NCI-H187 (cell line): ENCODE measurements around the gene DPYD.

ENCODE experiments used
- DNase-seq, 2 experiments: peaks; one replicate each; lab custom pipeline; 2025; lab: John Stamatoyannopoulos, UW

The DPYD gene

GRCh38 chr1:97533358-97533757, 387.5 kb downstream of the DPYD start:
- no peak for DNase-seq

GRCh38 chr1:97529600-97529999, 391.2 kb downstream of the DPYD start:
- no peak for DNase-seq

- no peak for DNase-seq
Measured at GRCh38 chr1:97524211-97524610, 396.6 kb downstream of the DPYD start.

DNA sequence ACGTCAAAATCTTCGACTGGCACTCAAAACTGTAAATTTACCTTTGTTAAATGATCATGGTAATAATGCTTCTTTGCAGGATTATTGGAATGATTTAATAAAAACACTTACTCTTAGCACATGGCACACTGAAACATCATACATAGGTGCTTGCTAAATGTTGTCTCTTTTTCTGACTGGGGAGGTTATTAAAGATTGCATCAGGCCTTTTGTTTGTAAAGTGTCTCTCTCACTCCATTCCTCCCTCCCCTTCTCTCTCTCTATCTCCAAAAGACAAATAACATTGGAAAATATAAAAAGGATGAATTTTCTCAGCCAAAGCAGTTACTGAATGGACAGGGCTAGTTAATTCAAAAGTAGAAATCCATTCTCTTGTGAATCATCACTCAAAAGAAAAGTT, 404.2 kb downstream of the DPYD start:
- DNase-seq: no peak

DNA sequence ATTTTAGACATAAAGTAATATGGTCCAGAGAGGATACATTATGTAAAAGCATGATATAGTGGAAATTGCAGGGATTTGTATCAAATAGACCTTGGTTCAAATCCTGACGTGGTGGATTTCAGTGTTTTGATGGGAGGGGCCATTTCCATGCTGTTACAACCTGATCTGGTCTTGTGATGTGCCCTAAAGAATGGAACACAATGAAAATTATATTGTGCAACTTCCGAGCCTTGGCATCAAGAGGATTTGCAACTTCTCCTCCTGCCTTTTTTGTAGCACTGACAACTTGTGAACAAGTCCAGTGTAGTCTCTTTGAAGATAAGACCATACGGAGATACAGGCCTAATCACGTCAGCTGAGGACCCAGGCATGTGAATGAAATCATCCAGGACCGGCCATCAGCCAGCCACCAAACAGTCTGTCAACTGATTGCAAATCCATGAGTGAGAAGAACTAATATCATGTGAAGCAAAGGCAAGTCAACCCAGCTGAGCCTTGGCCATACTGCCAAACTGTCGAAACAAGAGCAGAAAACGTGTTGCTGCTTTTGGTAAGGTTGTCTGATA, 412.1 kb downstream of the DPYD start:
- DNase-seq: no peak

DNA sequence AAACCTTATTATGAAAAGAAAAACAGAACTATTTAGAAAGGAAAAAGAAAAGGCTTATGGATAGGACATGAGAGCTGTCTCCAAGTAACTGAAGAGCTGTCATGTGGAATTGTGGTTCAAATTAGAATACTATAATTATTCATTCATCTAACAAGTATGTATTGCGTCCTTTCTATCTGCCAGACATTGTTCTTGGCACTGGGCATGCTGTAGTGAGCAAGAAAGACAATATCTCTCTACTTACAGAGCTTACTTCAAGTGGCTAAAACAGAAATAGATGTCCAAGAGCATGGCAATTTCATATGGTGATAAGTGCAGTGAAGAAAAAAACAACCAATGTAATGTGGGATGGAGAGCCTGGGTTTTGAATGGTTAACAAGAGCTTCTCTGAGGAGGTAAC, 413.0 kb downstream of the DPYD start:
- no peak for DNase-seq

GRCh38 chr1:97506368-97506767, 414.5 kb downstream of the DPYD start:
- no peak for DNase-seq

- no peak for DNase-seq
Measured at GRCh38 chr1:97505816-97506215, 415.0 kb downstream of the DPYD start.

GRCh38 chr1:97505289-97505688, 415.5 kb downstream of the DPYD start:
- no peak for DNase-seq

DNA sequence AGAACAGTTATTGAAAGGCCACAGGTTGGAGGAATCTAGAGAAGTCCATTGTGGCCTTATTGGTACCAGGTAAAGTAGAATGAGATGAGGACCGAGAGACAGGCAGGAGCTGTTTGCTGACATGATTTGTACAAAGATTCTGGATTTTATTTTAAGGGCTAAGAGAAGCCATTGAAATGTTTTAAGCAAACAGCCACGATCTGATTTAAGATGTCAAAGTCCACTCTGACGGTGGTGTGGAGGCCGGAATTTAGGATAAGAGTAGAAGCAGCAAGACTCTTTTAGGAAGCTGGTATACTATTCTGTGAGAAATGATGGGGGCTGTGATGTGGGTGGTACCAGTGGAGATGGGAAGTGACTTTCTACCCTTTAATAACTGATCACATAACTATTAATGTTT, 418.5 kb downstream of the DPYD start:
- DNase-seq: no peak

DNA sequence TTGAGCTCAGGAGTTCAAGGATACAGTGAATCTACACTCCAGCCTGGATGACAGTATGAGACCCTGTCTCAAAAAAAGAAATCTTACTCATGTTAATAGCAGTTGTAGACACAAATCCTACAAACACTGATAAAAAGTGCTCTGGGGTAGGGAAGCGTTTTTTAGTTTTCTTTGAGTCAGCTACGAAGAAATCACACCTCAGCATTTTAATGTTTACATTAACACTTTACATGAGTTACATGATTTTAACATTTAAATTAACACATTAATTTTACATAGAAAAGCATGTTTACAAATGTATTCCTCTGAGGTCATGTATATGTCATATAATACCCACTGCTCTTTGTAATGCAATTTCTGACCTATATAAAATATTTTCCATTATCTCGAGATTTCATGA, 419.2 kb downstream of the DPYD start:
- no peak for DNase-seq

GRCh38 chr1:97500760-97501159, 420.1 kb downstream of the DPYD start:
- DNase-seq: no peak

DNA sequence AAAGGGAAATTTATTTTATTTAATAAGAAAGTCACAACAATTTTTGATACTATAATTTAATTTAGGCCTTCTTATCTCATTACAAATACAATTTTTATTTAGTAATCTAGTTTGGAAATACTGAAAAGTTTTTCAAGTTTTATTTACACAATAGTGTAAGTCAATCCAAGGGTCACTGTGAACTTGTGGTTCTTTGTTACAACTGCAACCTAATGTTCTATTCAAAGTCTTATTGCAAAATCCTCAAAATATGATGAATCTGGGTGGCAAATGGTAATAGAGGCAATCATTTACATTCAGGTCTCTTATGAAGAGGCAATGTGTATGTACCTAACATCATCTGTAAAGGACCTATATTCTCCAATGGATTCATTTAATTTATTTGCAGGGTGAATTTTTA, 421.2 kb downstream of the DPYD start:
- DNase-seq: no peak

DNA sequence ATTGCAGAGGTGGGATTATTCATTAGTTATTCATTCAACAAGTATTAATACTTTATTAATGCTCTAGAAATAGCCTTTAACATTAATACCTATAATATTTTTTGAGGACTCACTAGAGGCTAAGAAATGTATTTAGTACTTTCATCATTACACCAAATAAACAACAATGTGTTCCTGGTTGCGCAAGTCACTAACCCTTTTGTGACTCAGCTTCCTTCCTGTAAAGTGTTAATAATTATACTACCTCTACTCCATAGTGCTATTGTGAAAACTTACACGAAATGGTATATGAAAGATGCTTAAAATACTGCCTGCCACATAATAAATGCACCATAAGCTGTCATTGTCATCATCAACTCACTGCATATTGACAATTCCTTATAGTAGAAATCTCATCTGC, 431.0 kb downstream of the DPYD start:
- no peak for DNase-seq

DNA sequence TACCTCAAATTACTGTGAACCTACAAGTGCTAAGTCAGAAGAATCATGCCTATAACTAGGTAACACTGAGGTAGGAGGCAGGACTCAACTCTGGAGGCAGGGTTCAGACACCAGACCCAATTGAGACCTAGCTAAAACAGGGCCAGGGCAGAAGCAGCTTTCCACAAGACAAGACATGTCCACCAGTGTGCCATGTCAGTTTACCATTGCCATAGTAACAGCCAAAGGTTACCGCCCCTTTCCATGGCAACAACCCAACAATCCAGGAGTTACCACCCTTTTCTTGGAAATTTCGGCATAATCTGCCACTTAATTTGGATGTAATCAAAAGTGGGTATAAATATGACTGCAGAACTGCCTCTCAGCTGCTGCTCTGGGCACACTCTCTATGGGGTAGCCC, 432.3 kb downstream of the DPYD start:
- no peak for DNase-seq

GRCh38 chr1:97482022-97482421, 438.8 kb downstream of the DPYD start:
- DNase-seq: no peak

DNA sequence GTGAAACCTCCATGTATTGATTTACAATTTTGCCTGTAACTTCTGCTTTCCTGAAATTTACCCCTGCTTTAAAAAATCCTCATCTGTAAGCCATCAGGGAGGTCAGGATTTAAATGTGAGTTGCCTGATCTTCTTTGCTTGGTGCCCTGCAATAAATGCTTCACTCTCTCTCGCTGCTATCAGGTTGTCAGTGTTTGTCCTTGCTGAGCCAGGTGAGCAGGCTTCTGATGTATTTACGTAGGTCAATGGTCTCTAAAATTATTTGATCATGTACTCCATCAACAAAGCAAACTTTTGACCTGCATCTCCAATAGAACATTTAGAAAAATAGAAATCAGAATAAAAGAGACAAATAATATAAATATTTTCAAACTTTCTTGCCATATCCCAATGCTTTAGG, 453.4 kb downstream of the DPYD start:
- no peak for DNase-seq

GRCh38 chr1:97464305-97464704, 456.5 kb downstream of the DPYD start:
- DNase-seq: no peak

GRCh38 chr1:97461782-97462181, 459.1 kb downstream of the DPYD start:
- no peak for DNase-seq

DNA sequence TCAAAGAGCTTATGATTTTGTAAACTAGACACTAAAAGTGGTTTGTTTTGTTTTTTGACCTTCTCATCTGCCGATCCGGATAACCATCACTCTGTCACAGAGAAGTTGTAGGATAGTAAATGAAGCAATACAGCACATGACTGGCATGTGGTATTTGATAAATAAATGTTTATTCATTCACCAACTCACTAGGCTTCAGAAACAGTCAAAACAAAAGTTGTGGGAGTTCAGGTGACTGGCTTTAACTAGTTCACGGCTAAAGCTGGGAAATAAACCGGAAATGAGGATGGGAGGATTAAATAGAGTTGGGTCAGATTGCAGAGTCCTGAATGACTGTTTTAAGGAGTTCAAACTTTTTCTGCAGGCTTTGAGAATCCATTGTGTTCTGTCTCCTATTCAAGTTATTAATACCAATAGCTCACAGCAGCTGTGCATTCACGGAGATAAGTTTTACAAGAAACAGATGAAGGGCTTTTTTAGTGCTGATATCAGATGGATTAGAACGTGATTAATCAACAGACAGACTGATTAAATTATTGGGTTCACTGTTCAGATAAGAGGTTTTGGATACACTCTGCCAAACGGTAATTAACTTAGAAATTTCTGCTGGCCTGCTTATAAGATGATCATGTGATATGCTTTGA, 463.3 kb downstream of the DPYD start:
- no peak for DNase-seq

DNA sequence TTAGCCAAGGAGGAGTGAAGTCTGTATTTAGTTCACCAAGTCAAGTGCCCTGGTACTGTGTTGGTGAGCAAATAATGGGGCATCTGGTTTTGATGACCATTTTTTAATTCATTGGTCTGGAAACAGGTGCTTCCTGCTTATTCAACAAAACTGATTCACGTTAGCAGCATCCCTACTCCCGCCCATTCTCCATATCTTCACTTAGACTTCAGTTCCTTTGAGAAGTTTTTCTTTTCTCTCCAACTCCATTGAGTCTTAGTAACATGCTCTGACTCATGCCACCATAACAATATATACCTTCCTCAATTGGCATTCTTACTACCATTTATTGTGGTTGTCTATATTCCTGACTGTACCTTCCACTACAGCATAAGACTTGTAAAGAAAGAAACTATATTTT, 468.9 kb downstream of the DPYD start:
- no peak for DNase-seq

GRCh38 chr1:97451046-97451826, 469.6 kb downstream of the DPYD start:
- no peak for DNase-seq

DNA sequence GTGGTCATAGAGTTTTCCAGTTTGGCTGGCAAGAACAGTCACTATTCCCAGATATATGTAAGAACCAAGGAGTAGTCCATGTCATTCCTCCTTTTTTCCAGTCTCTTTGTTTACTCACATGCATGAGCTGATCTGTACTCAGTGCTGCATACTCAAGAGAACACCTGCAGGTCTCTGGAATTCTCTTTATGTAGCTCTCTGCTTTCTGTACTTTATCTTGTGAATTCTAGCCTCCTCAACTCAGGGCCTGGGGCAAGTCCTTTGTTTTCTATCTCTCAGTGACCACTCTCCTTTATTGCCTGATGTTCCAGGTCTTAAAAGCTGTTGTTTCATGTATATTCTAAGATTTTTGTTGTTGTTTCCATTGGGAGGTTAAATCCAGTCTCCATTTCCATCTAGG, 478.9 kb downstream of the DPYD start:
- no peak for DNase-seq

GRCh38 chr1:97433824-97434177, 487.0 kb downstream of the DPYD start:
- no peak for DNase-seq
